GM21381 (cell line): ENCODE results near the gene IQSEC1.

Experiments used
- ATAC-seq: cut with Tn5 transposase; IDR thresholded peaks from one replicate; pipeline ENCODE4 v1.9.1; 2021; ENCODE audit warnings: mild to moderate bottlenecking, moderate library complexity; ENCODE audit not compliant: unreplicated experiment

IQSEC1 gene

DNA sequence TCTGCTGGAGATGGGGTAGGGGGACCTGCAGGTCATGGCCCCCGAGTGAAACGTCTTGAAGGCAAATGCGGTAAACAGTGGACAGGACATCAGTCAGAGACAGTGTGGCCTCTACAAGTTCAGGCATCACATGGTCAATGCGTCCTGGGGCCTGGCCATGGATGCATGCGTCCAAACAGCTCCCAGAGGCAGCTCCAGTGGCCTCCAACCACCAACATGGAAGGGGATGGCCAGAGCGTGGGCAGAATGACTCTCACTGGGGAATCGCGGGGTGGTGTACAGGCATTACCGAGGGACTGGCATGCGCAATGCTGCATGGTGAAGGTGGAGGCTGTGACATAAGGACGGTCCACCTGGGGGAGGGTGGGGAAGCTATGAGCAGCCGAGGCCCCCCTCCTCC, 35.6 kb upstream of the IQSEC1 start:
- ATAC-seq = no peak

DNA sequence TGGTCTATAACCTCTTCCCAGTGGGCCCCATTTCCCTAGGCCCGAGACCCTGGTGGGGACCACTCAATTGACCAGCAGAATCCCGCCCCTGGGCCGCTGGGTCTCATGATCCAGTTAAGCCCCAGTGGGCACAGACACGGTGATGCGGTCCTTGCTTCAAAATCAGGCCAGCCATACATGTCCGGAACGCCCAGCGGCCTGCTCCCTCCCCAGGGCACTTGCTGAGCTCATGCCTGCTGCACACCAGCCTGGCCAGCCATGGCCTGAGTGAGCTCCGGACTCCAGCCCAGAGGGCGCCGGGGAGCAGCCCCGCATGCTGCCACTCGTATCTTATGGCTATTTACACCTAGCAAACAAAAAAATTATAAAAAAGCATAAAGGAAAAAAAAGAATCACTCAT, 34.4 kb upstream of the IQSEC1 start:
- ATAC-seq = no peak

DNA sequence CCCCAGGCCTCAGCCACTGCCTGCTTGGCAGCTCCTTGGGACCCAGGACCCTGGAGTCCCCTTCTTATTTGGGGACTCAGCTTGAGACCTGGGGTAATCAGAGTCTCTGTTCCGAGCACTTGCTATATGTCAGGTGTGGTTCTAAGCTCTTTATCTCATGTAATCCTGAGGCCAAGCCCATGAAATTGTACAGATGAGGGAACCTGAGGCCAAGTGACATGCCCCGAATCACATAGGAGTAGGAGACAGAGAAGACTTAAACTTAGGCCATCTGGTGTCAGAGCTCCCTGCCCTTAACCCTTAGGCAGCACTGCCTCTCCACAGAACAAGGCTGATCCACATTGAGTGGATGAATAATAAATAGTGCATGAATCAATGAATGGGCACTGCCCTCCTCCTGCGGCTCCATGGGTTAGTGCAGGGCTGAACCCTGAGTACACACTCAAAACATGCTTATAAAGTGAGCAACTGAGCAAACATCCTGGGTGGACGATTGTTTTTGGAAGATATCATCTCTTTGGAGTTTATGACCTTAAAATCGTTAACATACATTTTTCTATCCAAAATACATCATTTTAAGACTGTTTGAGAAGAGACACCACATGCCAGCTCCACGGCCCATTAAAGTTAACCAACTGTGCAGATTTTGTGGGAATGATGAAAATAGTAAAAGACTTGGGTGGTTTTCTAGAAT, 33.2 kb upstream of the IQSEC1 start:
- ATAC-seq = no peak

DNA sequence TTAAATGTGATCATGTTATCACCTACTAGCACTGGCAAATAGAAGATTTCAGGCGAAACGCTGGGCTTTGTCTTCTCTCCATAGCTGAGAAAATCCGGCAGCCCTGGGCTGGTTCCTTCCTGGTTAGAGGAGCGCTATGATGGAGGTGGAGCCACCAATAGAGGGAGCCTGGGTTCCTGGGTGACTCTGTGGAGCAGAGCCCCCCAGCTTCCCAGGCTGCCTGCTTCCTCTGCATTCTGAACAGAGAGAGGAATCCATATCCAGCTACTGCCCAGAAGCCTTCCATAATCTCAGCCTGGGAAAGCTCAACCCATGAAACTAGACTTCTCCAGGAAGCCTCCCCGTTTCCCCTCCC, 32.6 kb upstream of the IQSEC1 start:
- ATAC-seq = no peak

DNA sequence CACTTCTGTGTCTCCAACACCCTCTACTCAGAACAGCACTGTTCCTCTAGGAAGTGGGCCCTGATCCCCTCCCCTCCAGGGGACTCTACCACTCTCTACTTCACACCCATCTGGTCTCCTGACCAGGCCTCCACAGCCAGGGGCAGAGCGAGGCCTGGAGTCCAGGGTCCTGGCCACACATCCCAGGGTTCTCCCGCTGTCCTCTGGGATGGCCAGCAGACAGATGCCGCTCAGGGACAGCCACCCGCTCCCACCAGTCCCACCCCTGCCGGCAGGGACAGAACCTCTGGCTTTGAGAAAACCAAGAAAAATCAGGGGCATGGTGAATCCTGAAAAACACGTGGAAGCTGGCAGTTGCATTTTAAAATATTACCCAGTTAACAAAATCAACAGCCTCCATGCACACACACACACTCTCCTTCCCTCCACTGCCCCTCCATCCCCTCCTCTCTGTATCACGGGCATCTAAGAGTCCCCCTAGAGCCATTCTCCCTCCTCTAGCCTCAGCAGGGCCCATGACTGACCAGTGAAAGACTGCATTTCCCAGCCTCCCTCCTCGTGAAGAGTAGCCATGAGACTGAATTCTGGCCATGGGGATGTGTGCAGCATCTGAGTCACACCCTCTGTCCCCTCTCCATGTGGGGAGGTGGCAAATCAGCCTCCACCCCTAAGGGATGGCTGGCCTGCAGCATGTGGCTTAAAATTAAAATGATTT, 32.1 kb upstream of the IQSEC1 start:
- ATAC-seq = no peak

DNA sequence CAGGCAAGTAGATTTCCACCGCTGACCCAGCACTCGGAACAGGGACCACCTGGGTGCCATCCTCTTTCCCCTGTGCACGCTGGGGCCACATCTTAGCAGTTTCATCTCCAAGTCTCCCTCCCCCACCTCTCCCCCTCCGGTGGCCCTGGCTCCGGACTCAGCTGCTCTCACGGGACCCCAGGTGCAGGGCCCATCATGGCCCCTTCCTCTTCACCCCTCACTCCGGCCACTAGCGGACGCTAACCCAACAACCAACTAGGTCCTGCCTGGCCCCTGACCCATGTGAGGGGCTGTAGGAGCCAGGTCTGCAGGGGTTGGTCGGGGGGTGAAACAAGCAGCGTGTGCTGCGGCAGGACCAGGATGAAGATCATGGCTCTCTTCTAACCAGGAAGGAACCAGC, 31.3 kb upstream of the IQSEC1 start:
- no peak for ATAC-seq

DNA sequence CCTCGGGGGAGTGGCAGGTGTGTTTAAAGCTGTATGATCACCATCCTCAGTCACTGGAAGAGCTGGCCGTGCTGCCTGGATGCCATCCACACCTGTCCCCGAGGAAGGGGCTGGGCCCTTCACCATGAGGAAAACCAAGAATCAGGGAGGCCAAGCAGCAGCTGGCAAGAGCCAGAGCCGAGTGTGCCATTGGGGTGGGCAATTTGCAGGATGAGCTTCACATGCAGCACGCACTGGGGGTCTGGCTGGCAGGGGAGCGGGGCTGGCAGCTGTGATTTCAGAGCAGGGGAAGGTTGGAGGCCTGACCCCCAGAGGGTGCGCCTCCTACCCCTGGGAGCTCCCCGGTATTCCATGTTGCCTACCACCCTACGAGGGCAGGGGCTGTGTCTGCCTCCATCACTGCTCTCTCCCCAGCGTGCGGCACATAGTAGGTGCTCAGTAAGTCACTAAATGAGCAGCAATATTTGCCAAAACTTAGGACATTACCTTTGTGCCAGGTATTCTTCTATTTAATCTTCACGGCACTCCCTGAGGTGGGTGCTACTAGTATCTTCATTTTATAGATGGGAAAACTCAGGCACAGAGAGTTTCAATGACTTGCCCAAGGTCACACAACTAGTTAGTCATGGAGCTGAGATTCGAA, 30.3 kb upstream of the IQSEC1 start:
- ATAC-seq = no peak

DNA sequence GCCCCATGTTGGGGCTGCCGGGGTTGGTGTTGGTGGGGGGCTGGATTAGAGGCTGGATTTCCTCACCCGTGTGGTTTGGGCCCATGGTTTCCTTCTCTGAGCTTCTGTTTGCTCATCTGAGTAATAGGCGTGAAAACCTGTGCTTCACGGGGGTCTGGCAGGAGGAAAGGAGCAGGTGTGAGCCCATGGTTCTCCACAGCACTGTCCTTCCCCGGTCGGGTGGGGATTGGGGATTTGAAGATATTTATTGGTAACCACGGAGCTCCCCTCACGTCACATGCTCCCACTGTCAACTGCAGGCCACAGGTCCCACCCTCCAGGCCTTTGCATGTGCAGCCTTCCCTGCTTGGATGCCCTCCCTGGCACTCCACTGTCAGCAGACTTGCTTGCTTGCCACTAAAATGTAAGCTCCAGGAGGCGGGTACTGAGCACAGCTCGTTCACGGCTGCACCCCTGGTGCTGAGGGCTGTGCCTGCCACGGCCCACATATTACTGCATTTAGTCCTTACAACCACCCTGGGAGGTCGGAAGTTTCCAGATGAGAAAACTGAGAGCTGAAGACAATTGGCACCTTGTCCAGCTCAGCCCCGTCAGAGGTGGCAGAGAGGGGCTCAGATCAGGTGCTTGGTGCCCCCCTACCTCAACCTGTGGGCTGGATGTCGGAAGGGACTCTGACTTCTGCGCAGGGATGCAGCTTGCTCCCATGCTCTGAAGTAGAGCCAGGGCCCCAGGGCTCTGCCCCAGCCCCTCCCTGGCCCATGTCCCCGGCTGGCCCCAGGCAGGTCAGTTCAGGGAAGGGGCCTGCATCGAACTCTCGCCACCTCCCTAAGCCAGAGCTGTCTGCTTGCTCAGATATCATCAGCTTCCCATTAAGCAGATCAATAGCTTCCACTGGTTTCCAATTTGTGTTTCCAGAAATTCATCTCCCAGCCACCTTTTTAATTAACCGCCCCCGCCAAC, 29.4 kb upstream of the IQSEC1 start:
- ATAC-seq = no peak

DNA sequence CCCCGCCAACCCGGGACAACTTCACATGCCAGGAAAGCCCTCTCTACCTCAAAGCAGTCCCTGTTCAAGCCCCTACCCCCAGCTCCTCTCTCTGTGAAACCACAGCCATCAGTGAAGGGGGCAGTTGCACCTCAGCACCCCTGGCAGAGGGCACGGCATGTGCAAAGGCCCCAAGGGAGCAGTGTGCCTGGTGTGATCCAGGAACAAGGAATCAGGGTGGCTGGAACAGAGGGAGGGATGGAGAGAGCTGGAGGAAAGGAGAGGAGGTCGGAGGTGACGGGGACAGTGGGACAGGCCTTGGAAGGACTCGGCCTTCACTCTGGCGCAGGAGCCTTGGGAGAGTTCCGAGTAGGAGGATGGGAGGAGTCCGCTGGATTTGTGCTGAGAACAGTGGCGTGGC, 26.5 kb upstream of the IQSEC1 start:
- ATAC-seq = no peak

DNA sequence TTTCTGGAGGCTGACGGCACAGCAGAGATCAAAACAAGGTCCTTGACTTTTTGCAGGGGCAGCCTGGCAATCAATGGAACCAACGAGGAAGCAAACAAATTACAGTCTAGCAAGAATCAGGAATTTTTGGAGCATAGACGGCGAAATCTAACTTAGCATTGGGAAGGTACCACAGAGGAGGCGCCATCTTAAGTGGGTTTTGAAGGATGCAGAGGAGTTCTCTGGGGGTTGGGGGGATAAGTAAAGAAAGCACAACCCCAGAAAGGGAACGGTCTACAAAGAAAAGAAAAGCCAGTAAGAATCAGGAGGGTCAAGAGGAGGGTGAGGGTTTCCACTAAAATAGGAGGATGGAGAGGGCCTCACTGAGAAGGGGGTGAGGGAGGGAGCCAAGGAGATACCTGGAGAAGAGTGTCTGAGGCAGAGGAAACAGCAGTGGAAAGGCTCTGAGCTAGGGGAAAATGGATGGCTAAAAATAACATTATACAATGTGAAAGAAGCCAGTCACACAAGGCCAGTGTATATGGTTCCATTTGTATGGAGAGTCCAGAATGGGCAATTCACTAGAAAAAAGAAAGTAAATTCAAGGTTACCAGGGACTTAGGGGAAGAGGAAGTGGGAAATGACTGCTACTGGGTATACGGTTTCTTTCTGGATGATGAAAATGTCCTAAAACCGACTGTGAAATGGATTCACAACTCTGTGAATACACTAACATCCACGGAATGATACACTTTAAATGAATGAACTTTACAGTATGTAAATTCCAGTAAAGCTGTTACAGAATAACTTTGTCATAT, 25.2 kb upstream of the IQSEC1 start:
- ATAC-seq = no peak

DNA sequence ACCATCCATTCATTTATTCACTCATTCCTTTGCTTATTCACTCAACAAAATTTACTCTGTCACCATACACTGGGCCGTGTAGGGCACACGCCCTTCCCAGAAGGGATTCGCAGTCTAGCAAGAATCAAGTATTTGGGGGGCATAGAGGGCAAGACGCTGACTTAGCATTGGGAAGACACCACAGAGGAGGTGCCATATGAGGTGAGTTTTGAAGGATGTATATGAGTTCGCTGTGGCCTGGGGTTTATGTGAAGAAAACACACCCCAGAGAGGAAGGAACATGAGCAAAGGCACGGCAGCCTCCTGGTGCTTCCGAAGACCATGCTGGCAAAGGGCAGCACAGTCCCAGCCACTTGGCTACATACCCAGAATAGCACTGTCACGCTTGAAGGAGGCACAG, 23.1 kb upstream of the IQSEC1 start:
- no peak for ATAC-seq

DNA sequence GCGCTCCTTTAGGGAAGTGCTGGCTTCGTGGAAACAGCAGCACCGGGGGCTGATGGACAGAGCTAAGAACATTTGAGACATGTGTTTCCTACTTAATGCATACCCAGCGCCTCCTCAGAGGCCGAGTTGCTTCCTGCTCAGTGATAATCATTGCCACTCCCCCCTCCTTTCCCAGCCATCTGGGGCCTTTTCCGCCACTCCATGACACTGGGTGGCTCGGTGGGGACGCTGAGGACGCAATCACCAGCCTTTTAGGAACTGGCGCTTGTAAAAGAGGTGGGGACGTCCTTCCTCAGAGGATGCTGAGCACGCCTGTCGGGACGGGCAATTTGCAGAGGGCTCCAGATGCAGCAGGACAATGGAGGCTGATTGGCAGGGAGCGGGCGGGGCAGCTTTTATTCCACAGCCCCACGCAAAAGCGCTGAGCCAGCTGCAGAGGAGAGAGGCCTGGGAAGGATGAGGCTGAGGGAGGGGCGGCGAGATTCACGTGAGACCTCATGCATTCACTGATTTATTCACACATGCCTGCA, 22.2 kb upstream of the IQSEC1 start:
- ATAC-seq = no peak

DNA sequence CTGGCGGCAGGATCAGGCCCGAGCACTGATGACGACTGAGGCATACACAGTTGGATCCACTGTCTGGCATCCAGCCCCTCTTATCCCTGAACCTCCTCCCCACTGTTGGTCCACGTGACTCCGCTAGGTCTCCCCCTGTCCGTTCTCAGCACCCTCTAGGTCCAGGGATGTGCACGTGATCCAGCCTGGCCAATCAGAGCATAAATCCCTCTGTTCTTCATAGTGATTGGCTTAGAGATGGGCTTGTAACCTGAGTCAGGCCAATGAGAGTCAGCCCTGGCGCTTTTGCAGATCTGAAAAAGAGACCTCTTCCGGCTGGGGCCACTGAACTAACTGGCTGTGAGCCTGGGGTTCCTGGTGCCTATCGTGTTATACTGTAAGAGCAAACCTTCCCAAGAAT, 20.5 kb upstream of the IQSEC1 start:
- no peak for ATAC-seq

DNA sequence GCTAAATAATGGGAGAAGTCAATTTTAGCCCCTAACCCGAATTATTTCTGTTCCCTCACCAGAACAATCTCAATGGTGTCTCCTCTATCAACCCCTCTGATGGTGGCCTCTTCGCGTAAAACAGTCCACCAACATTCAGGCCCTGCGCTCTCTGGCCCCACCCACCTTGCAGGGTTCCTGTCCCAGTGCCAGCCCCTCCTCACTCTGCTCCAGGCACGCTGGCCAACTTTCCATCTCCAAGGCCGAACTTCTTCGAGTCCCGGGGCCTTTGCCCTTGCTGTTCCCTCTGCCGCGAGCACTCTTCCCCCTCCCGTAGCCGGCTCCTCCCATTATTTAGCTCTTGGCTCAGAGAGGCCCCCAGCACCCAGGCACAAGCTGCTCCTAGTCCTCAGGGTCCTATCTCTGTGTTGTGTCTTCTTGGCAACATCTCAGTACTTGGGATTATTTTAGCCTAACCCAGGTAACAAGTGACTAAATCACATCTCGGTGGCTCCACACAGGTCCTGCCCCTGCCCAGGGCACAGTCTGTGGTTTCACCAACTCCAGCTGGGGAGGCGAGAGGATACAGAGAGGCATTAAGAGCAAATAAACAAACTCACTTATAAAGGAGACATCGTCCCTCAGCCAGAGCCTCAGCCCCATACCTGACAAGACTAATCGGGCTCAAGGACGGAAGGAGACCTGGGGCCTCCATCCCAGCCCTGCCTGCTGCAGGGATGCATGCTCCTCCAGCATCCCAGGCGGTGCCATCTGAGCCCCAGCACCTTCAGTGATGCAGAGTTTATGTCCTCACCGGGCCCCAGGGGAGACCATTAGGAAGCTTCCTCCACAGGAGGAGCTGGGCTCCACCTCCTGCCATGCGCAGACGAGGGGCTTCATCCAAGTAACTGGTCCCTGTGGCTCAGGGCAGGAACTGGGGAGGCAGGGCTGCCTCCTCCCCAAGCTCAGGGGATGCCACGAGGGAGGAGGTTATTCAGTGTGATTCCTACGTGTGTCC, 19.7 kb upstream of the IQSEC1 start:
- ATAC-seq = no peak

DNA sequence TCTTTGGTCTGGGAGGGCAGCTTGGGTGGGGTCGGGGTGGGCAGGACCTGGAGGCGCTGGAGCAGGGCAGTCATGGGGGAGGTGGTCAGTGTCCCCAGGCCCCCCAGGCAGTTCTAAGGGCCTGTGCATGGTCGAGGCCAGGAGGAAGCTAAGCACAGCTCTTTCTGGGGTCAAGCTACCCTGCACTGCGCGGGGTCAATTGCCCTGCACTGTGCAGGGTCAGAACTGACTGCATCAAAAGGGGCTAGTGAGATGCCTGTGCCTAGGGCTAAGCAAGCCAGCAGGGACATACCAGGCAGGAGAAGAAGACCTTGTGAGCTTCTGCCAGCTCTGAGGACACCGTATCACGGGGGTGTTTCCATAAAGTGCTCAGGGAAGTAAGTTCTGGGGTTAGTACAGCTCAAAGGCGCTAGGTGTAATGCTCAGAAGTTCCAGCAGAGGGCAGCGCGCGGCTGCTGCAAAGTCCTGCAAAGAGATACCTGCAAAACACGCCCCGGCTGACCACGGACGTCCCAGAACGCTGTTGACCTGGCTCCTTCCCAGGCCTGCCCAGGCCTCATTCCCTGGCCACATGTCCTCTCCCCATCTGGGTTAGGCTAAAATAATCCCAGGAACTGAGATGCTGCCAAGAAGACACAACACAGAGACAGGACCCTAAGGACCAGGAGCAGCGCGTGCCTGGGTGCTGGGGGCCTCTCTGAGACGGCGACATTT, 18.8 kb upstream of the IQSEC1 start:
- no peak for ATAC-seq

DNA sequence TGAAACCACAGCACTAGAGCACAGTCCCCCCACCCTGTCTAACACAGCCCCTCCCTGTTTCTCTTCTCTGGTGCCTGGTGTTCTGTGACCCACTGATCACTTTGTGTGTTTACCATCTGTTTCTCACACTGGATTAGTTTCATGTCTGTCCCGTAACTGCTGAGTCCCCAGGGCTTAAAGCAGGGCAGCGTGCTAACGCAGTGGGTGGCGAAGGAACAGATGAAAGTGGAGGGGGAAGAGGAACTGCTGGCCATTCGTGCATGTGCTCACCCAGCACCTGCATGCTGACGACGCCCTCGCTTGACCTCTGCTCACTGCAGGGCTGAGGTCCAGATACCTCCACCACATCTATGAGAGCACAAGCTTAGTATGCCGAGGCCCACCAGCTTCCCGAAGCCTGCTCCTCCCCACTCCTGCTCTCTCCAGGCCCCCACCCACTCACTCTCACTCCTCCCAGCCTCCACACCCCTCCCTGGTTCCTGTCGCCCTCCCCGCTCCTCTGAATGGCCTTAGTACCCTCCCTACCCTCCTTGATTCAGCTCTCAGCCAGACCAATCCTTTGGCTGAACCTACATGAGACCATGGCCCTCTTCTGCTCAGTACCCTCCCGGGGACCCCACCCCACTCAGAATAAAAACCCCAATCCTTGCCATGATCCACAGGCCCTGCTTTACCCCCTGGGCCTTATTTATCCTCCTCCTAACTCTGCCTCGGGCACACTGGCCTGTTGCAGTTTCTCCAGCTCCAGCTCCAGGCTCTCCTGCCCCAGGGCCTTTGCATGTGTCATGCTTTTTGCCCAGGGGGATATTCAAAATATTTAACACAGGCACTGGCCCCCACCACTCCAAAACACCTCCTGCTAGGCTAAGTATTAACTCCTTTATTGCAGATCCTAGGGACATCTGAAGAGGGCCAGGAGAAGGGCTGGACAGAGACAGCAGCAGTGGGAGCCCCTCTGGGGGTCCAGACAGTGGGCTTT, 15.1 kb upstream of the IQSEC1 start:
- ATAC-seq = no peak

DNA sequence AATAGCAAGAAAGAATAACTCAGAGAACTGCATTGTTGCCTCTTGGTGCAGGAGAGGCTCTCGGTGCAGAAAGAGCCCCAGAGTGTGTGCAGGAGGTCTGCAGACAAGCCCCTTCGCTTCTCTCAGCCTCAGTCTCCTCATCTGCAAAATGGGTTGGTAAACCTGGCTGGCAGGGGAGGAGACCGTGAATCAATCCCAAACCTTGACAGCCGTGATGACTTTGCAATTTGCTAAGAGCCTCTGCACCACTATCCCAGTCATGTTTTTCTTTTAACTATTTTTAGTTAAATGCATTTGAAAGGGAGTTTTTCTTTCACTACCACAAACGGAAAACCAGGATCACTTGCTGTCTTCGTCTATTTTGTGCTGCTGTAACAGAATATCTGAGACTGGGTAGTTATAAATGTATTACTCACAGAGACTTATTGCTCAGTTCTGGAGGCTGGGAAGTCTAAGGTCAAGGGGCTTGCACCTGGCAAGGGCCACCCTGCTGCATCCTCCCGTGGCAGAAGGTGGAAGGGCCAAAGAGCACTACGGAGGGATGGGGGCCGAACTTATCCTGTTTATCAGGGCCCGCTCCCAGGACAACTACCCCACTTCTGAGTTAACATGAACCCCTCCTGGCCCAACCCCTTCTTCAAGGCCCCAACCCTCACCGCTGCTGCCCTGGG, 14.2 kb upstream of the IQSEC1 start:
- no peak for ATAC-seq
